Stimulated activated CD4-positive, alpha-beta T cell treated with anti-CD3 and anti-CD28 coated beads, Interleukin-12 subunit alpha, Interleukin-12 subunit beta, amount 100 ng/mL, for 24 hours (primary cell): ENCODE results near the gene SEMA6B.
"Not testable (repeated sequence)": the region's sequence is repeated elsewhere in the genome, so short reads cannot be mapped to it uniquely, and the experiment has no call there.

Experiments
- DNase-seq, 2 experiments: peaks; one replicate each; pipeline ENCODE4 v3.0.0-alpha.2; 2020; ENCODE audit warnings: low read depth in 2 of 2

SEMA6B gene, protein sequence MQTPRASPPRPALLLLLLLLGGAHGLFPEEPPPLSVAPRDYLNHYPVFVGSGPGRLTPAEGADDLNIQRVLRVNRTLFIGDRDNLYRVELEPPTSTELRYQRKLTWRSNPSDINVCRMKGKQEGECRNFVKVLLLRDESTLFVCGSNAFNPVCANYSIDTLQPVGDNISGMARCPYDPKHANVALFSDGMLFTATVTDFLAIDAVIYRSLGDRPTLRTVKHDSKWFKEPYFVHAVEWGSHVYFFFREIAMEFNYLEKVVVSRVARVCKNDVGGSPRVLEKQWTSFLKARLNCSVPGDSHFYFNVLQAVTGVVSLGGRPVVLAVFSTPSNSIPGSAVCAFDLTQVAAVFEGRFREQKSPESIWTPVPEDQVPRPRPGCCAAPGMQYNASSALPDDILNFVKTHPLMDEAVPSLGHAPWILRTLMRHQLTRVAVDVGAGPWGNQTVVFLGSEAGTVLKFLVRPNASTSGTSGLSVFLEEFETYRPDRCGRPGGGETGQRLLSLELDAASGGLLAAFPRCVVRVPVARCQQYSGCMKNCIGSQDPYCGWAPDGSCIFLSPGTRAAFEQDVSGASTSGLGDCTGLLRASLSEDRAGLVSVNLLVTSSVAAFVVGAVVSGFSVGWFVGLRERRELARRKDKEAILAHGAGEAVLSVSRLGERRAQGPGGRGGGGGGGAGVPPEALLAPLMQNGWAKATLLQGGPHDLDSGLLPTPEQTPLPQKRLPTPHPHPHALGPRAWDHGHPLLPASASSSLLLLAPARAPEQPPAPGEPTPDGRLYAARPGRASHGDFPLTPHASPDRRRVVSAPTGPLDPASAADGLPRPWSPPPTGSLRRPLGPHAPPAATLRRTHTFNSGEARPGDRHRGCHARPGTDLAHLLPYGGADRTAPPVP

GRCh38 chr19:4559569-4559968 is at the start of gene SEMA6B:
TSS of gene SEMA6B (minus strand) at chr19:4559684. CDS start at chr19:4558457, 1,227 bp downstream.
- no peak for DNase-seq

- DNase-seq = no peak
These were observed 47.6 kb upstream of the SEMA6B start for GRCh38 chr19:4606921-4607678.

- no peak for DNase-seq
These were observed 46.7 kb upstream of the SEMA6B start for GRCh38 chr19:4606181-4606580.

DNA sequence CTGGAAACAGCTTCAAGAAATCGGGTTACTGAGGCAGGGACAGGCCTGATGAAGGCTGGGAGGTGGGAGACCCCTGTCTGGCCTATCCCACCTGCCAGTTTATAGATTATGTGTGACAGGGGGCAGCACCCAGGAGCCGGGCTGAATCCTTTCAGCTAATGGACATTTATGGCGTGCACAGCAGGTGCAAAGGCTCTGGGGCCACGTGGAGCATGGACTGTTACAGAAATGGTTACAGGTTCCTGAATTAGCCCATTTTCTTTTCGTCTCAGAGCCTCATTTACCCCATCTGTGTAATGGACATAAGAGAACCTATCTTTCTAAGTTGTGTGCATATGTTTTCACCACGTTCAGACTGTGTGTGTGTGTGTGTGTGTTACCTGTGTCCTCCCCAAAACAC is 45.4 kb upstream of the SEMA6B start:
- DNase-seq = no peak

DNA sequence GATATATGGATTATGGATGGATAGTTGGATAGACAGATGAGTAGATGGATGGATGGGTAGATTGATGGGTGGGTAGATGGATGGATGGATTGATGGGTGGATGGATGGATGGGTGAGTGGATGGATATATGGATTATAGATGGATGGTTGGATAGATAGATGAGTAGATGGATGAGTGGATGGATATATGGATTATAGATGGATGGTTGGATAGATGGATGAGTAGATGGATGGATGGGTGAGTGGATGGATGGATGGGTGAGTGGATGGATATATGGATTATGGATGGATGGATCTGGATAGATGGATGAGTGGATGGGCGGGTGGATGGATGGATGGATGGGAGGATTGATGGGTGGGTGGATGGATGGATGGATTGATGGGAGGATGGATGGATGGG is 43.4 kb upstream of the SEMA6B start:
- DNase-seq = no peak

DNA sequence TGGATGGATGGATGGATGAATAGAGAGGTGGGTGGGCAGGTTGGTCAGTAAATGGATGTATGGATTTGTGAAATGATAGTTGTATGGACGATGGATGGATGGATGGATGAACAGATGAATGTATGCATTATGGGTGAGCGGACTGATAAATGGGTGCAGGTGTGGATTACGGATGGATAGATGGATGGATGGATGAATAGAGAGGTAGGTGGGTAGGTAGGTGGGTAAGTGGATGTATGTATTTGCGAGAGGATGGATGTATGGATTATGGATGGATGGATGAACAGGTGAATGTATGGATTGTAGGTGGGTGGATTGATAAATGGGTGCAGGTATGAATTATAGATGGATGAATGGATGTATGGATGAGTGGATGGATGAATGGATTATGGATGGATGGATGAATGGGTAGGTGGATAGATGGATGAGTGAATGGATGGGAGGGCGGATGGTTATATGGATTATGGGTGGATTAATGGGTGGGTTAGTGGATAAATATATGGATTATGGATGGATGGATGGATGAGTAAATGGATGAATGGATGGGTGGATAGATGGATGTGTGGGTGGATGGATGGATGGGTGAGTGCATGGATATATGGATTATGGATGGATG is 42.8 kb upstream of the SEMA6B start:
- no peak for DNase-seq

GRCh38 chr19:4600893-4601292 is 41.4 kb upstream of the SEMA6B start:
- DNase-seq = no peak

GRCh38 chr19:4600082-4600481 is 40.6 kb upstream of the SEMA6B start:
- no peak for DNase-seq

- no peak for DNase-seq
These were observed 39.2 kb upstream of the SEMA6B start for GRCh38 chr19:4598712-4599111.

DNA sequence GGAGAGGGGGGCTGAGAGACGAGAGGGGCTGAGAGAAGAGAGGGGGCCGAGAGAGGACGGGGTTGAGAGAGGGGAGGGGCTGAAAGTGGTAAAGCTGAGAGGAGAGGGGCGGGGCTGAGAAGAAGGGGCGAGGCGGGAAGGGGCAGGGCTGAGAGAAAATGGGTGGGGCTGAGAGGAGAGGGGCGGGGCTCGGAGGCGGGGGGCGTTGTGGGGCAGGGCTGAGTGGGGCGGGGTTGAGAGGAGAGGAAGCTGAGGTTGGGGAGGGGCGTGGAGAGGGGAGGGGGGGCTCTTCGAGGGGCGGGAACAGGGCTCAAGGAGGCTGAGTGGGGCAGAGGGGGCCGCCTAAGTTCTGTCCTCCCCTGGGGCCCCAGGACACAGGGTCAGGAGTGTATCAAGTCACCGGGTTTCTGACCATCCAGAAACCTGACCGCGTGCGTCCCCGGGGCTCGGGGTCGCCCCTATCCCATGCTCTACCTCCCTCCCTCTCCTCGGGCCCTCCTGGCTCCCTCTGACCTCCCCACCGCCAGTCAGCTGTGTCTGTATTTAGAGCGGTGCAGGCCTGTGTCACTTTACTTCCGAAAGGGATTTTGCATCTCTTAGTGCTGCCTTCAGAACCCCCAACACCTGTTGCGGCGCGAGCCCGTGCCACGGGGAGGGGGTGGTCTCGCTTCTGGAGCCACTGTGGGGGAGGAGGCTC is 38.6 kb upstream of the SEMA6B start:
- DNase-seq = no peak

GRCh38 chr19:4597278-4597974 is 37.9 kb upstream of the SEMA6B start:
- no peak for DNase-seq

- DNase-seq = no peak
These were observed 36.8 kb upstream of the SEMA6B start for GRCh38 chr19:4596033-4596904.

GRCh38 chr19:4595158-4595557 is 35.7 kb upstream of the SEMA6B start:
- not testable (repeated sequence) for DNase-seq

DNA sequence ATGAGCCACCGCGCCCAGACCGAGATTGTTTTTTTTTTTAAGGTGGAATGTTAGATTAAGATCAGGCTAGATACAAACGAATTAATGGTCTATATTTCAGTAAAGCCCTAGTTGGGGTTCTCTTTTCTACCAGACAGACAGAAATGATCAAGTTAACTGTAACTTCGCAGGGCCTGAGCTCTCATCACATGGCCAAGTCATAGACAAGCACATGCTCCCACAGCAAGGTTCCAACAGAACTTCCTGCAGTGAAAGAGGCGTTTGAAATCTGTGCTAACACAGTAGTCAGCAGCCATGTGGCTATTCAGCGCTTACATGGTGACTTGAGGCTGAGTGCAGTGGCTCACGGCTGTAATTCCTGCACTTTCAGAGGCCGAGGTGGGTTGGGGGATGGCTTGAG is 34.7 kb upstream of the SEMA6B start:
- DNase-seq = no peak

- no peak for DNase-seq
These were observed 33.9 kb upstream of the SEMA6B start for GRCh38 chr19:4593409-4593851.

- no peak for DNase-seq
These were observed 33.0 kb upstream of the SEMA6B start for GRCh38 chr19:4592445-4592844.

DNA sequence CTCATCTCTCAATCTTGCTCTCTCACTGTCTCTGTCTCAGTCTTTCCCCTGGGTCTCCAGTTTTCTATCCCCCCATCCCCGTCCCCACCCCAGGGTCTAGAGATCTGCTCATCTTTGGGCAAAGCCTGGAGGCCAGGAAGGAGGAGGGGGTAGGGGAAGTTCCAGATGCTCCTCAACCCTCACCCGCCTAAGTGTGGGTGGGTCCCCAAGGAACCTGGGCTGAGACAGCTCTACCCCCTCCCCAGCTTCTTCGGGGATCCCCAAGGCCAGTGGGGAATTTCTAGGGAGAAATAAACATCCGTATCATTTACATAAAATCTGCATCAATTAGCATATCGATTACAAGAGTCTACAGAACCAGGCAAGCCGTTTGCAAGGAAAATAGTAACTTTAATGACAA is 31.8 kb upstream of the SEMA6B start:
- DNase-seq = no peak

DNA sequence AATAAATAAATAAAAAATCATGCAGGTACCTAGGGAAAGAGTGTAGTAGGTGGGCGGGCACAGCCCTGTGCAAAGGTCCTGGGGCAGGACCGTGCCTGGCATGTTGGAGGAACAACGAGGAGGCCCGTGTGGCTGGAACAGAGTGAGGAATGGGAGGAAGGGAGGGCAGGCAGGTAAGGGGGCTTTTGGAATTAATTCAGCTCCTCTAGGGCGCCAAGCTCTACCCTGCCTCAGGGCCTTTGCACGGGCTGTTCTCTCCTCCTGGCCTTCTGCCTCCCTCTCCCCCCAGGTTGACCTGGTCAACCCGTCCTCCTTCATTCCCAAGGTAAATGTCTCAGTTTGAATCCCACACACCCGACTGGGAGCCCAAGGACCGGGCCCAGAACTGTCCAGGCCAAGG is 31.1 kb upstream of the SEMA6B start:
- DNase-seq = no peak
